Mesenchymal stem cell (in vitro differentiated cells and primary cell): ENCODE results near the gene ZNF532.

Source experiments
- DNase-seq: peaks from one replicate; pipeline ENCODE4 v3.0.0-alpha.2; 2013
- H2AFZ ChIP-seq: one replicate; pipeline ENCODE4 v1.6.1; 2013; ENCODE audit warnings: low read depth, mild to moderate bottlenecking, control low read depth, inconsistent platforms, low read length, moderate library complexity
- H2AK5ac ChIP-seq: 2 replicates; pipeline ENCODE4 v1.6.1; 2013; ENCODE audit warnings: low read length, moderate library complexity, mild to moderate bottlenecking, inconsistent platforms; ENCODE audit not compliant: severe bottlenecking
- H2BK120ac ChIP-seq: one replicate; pipeline ENCODE4 v1.6.1; 2013; ENCODE audit warnings: low read depth, mild to moderate bottlenecking, inconsistent platforms, low read length, moderate library complexity
- H2BK12ac ChIP-seq, 2 experiments: one replicate each; pipeline ENCODE4 v1.6.1; 2013; ENCODE audit warnings: inconsistent platforms in 2 of 2, low read length in 2 of 2, mild to moderate bottlenecking in 2 of 2, moderate library complexity in 2 of 2, control low read depth in 1 of 2
- H2BK15ac ChIP-seq: one replicate; pipeline ENCODE4 v1.6.1; 2013; ENCODE audit warnings: mild to moderate bottlenecking, low read depth, inconsistent platforms; ENCODE audit not compliant: poor library complexity, severe bottlenecking
- H2BK5ac ChIP-seq: 2 replicates; pipeline ENCODE4 v1.6.1; 2013; ENCODE audit warnings: low read depth, mild to moderate bottlenecking, low read length, control low read depth, inconsistent platforms; ENCODE audit not compliant: poor library complexity, severe bottlenecking
- H3K14ac ChIP-seq, 2 experiments: one replicate each; pipeline ENCODE4 v1.6.1; 2013; ENCODE audit warnings: inconsistent platforms in 2 of 2, low read length in 2 of 2, control low read depth in 1 of 2, mild to moderate bottlenecking in 1 of 2, moderate library complexity in 1 of 2
- H3K18ac ChIP-seq, 2 experiments: one replicate each; pipeline ENCODE4 v1.6.1; 2013; ENCODE audit warnings: inconsistent platforms in 2 of 2, low read length in 2 of 2, control low read depth in 1 of 2, low read depth in 1 of 2, mild to moderate bottlenecking in 1 of 2
- H3K23ac ChIP-seq, 2 experiments: one replicate each; pipeline ENCODE4 v1.6.1; 2013; ENCODE audit warnings: inconsistent platforms in 2 of 2, low read length in 2 of 2, mild to moderate bottlenecking in 2 of 2, moderate library complexity in 2 of 2, control low read depth in 1 of 2
- H3K27ac ChIP-seq: 2 replicates; pipeline ENCODE4 v1.5.1; 2013; ENCODE audit warnings: mild to moderate bottlenecking, moderate library complexity, low read length, control low read depth, inconsistent platforms; ENCODE audit not compliant: poor library complexity, severe bottlenecking
- H3K27me3 ChIP-seq, 2 experiments: 2 replicates each; pipeline versions ENCODE4 v1.6.1 to v1.7.0; 2013; ENCODE audit warnings: low read length in 2 of 2, mild to moderate bottlenecking in 2 of 2, moderate library complexity in 2 of 2, control low read depth in 1 of 2, inconsistent platforms in 1 of 2; ENCODE audit not compliant: control insufficient read depth in 1 of 2, insufficient read depth in 1 of 2
- H3K36me3 ChIP-seq, 2 experiments: 2 replicates each; pipeline versions ENCODE4 v1.6.1 to v1.7.0; 2013; ENCODE audit warnings: low read length in 2 of 2, control low read depth in 1 of 2, inconsistent platforms in 1 of 2, low read depth in 1 of 2, mild to moderate bottlenecking in 1 of 2; ENCODE audit not compliant: insufficient read depth in 2 of 2, control insufficient read depth in 1 of 2
- H3K4ac ChIP-seq, 2 experiments: one replicate each; pipeline ENCODE4 v1.6.1; 2013; ENCODE audit warnings: inconsistent platforms in 2 of 2, low read length in 2 of 2, mild to moderate bottlenecking in 2 of 2, moderate library complexity in 2 of 2, control low read depth in 1 of 2, low read depth in 1 of 2
- H3K4me1 ChIP-seq: 2 replicates; pipeline ENCODE4 v1.6.1; 2013; ENCODE audit warnings: low read depth, low read length, control low read depth; ENCODE audit not compliant: control insufficient read depth, insufficient read depth
- H3K4me2 ChIP-seq: 2 replicates; pipeline ENCODE4 v1.6.1; 2013; ENCODE audit warnings: low read length, mild to moderate bottlenecking, inconsistent platforms; ENCODE audit not compliant: poor library complexity, severe bottlenecking
- H3K4me3 ChIP-seq, 2 experiments: 2 replicates each; pipeline versions ENCODE4 v1.5.1 to v1.7.0; 2013; ENCODE audit warnings: low read length in 2 of 2, mild to moderate bottlenecking in 2 of 2, control low read depth in 1 of 2, low read depth in 1 of 2; ENCODE audit not compliant: insufficient read depth in 1 of 2
- H3K79me1 ChIP-seq: replicated peaks from 2 replicates; pipeline ENCODE4 v1.6.1; 2013; ENCODE audit warnings: mild to moderate bottlenecking, control low read depth, low read length, inconsistent platforms; ENCODE audit not compliant: poor library complexity, severe bottlenecking
- H3K9ac ChIP-seq: 2 replicates; pipeline ENCODE4 v1.7.0; 2013; ENCODE audit warnings: mild to moderate bottlenecking, low read length, moderate library complexity
- H3K9me3 ChIP-seq: 2 replicates; pipeline ENCODE4 v1.7.0; 2013; ENCODE audit warnings: mild to moderate bottlenecking, low read length; ENCODE audit not compliant: control insufficient read depth
- H4K8ac ChIP-seq: one replicate; pipeline ENCODE4 v1.6.1; 2013; ENCODE audit warnings: inconsistent platforms, mild to moderate bottlenecking, low read length, moderate library complexity
- H4K91ac ChIP-seq: one replicate; pipeline ENCODE4 v1.6.1; 2013; ENCODE audit warnings: mild to moderate bottlenecking, low read length, inconsistent platforms
- WGBS: methylation state at CpG from one replicate; pipeline ENCODE4 v1.1.7; 2013; ENCODE audit warnings: mixed read lengths; 5-methylcytosine and 5-hydroxymethylcytosine counted together

The ZNF532 gene

GRCh38 chr18:58960946-58961722 is 96.5 kb downstream of the ZNF532 start:
- no peak for DNase-seq
- Histone ChIP-seq H3K9me3 (no peaks in the 10 kb centered on the region), H3K27me3 (no peaks in the 10 kb centered on the region), H3K9ac (no peak overlapping the region), H2BK12ac (no peak overlapping the region), H2AK5ac (no peak overlapping the region), H3K4ac (no peak overlapping the region), H2BK120ac (no peak overlapping the region), H4K91ac (no peak overlapping the region), H3K23ac (no peak overlapping the region), H3K4me1 (peaks cover 1% of the 10 kb centered on the region), H3K4me2 (no peak overlapping the region), H3K18ac (no peak overlapping the region), H3K4me3 (no peak overlapping the region), H3K27ac (no peak overlapping the region), H3K79me1 (peaks cover 39% of the 10 kb centered on the region), H2BK15ac (no peak overlapping the region), H4K8ac (no peak overlapping the region), H2AFZ (no peak overlapping the region), H2BK5ac (no peak overlapping the region), H3K36me3 (peaks cover 16 to 26% of the 10 kb centered on the region in 2 experiments), H3K14ac (no peak overlapping the region)
- 96% methylated on average over 14 of the region's 14 CpGs for WGBS

- Histone ChIP-seq H2BK120ac (no peak overlapping the region), H3K23ac (no peak overlapping the region), H2AFZ (no peak overlapping the region), H3K14ac (no peak overlapping the region), H2BK5ac (no peak overlapping the region), H3K4me2 (no peak overlapping the region), H3K36me3 (peaks cover 16 to 29% of the 10 kb centered on the region in 2 experiments), H3K9me3 (no peaks in the 10 kb centered on the region), H3K79me1 (peaks cover 38% of the 10 kb centered on the region), H4K8ac (no peak overlapping the region), H3K4ac (no peak overlapping the region), H3K9ac (no peak overlapping the region), H3K27ac (no peak overlapping the region), H2BK15ac (no peak overlapping the region), H3K27me3 (no peaks in the 10 kb centered on the region), H2AK5ac (no peak overlapping the region), H3K4me3 (no peak overlapping the region), H3K18ac (no peak overlapping the region), H3K4me1 (peaks cover 1% of the 10 kb centered on the region), H4K91ac (no peak overlapping the region), H2BK12ac (no peak overlapping the region)
- DNase-seq, result no peak
- WGBS, result over 99% methylated on average over 8 of the region's 8 CpGs
Observed at GRCh38 chr18:58962336-58962735, 97.7 kb downstream of the ZNF532 start.

- WGBS, result 44% methylated on average over 5 of the region's 5 CpGs
- peaks cover 31 to 46% of the 10 kb centered on the region in 2 experiments for H3K36me3 ChIP-seq
- H4K8ac ChIP-seq, result peak overlapping the region; percentile 77
- H3K4me3 ChIP-seq, result no peak overlapping the region
- no peak overlapping the region for H2BK12ac ChIP-seq
- H2BK15ac ChIP-seq, result no peak overlapping the region
- no peak for DNase-seq
- peak overlapping the region in 1 of 2 experiments; percentile 89 for H3K4ac ChIP-seq
- H2BK120ac ChIP-seq, result no peak overlapping the region
- H3K27ac ChIP-seq, result no peak overlapping the region
- H3K9ac ChIP-seq, result no peak overlapping the region
- no peak overlapping the region for H4K91ac ChIP-seq
- H2BK5ac ChIP-seq, result no peak overlapping the region
- H3K79me1 ChIP-seq, result peaks cover 43% of the 10 kb centered on the region
- H2AFZ ChIP-seq, result no peak overlapping the region
- H3K27me3 ChIP-seq, result no peaks in the 10 kb centered on the region
- H2AK5ac ChIP-seq, result no peak overlapping the region
- H3K4me1 ChIP-seq, result no peaks in the 10 kb centered on the region
- H3K14ac ChIP-seq, result no peak overlapping the region
- no peaks in the 10 kb centered on the region for H3K9me3 ChIP-seq
- no peak overlapping the region for H3K23ac ChIP-seq
- peak overlapping the region; percentile 85 to 86 for H3K18ac ChIP-seq
- no peak overlapping the region for H3K4me2 ChIP-seq
Observed at GRCh38 chr18:58965291-58966004, 100.8 kb downstream of the ZNF532 start.

GRCh38 chr18:58966005-58966677 is 101.5 kb downstream of the ZNF532 start:
- Histone ChIP-seq H2BK5ac (no peak overlapping the region), H4K8ac (peak overlapping the region; percentile 77), H2BK15ac (no peak overlapping the region), H3K18ac (peak overlapping the region in 1 of 2 experiments; percentile 86), H3K23ac (no peak overlapping the region), H3K4ac (peak overlapping the region in 1 of 2 experiments; percentile 22), H3K4me2 (no peak overlapping the region), H3K27me3 (no peaks in the 10 kb centered on the region), H3K9ac (no peak overlapping the region), H3K27ac (no peak overlapping the region), H2AFZ (no peak overlapping the region), H4K91ac (no peak overlapping the region), H3K9me3 (no peaks in the 10 kb centered on the region), H2AK5ac (no peak overlapping the region), H2BK120ac (no peak overlapping the region), H3K4me3 (no peak overlapping the region), H3K4me1 (no peaks in the 10 kb centered on the region), H3K36me3 (peaks cover 33 to 48% of the 10 kb centered on the region in 2 experiments), H3K14ac (no peak overlapping the region), H2BK12ac (no peak overlapping the region), H3K79me1 (peaks cover 47% of the 10 kb centered on the region)
- WGBS, result no CpG with 5 or more reads among the region's 3 CpGs
- DNase-seq, result peak; percentile 47
